HG02870 (cell line): ENCODE results near the gene AGR2.

ENCODE experiments used
- ATAC-seq: cut with Tn5 transposase; IDR thresholded peaks from one replicate; pipeline ENCODE4 v1.9.1; 2021; ENCODE audit warnings: mild to moderate bottlenecking, moderate library complexity; ENCODE audit not compliant: unreplicated experiment

The AGR2 gene

GRCh38 chr7:16743236-16743635, 61.6 kb downstream of the AGR2 start:
- ATAC-seq, result no peak

- no peak for ATAC-seq
Observed at GRCh38 chr7:16742547-16742946, 62.3 kb downstream of the AGR2 start.
